ACHN (cell line): ENCODE data around the gene BTRC.
"Not testable (repeated sequence)": the region's sequence is repeated elsewhere in the genome, so short reads cannot be mapped to it uniquely, and the experiment has no call there.

Source experiments
- DNase-seq: peaks from one replicate; pipeline ENCODE4 v3.0.0-alpha.2; 2015
- in situ Hi-C: cut with HindIII; loops from 2 replicates; pipeline ENCODE4 v1.10.0; 2017; ENCODE audit warnings: low sequenced_read_pairs, low pct_ligation_motif_present, low pct_unique_long_range_greater_than_20kb

The BTRC gene

GRCh38 chr10:101421967-101422366, 68.0 kb downstream of the BTRC start:
- DNase-seq, in situ Hi-C loops: not testable (repeated sequence)

- in situ Hi-C loops: no loop called here
- DNase-seq: no peak
Observed at GRCh38 chr10:101425535-101425934, 71.6 kb downstream of the BTRC start.

- in situ Hi-C loops: no loop called here
- no peak for DNase-seq
Observed at GRCh38 chr10:101428036-101428435, 74.1 kb downstream of the BTRC start.

GRCh38 chr10:101429423-101429822, 75.5 kb downstream of the BTRC start:
- in situ Hi-C loops: no loop called here
- DNase-seq: no peak

- no peak for DNase-seq
- in situ Hi-C loops: no loop called here
Observed at GRCh38 chr10:101436302-101436701, 82.3 kb downstream of the BTRC start.

GRCh38 chr10:101438881-101439391, 85.0 kb downstream of the BTRC start:
- in situ Hi-C loops: no loop called here
- no peak for DNase-seq

- peak; percentile 71 for DNase-seq
- in situ Hi-C loops: no loop called here
Observed at GRCh38 chr10:101441541-101442455, 87.8 kb downstream of the BTRC start.

- DNase-seq: no peak
- in situ Hi-C loops: no loop called here
Observed at GRCh38 chr10:101442456-101442800, 88.5 kb downstream of the BTRC start.

- in situ Hi-C loops: no loop called here
- DNase-seq: peak; percentile 45
Observed at GRCh38 chr10:101444058-101444898, 90.3 kb downstream of the BTRC start.

- in situ Hi-C loops: no loop called here
- DNase-seq: no peak
Observed at GRCh38 chr10:101446071-101446470, 92.1 kb downstream of the BTRC start.

GRCh38 chr10:101446947-101447346, 93.0 kb downstream of the BTRC start:
- in situ Hi-C loops: no loop called here

GRCh38 chr10:101447477-101447876, 93.5 kb downstream of the BTRC start:
- in situ Hi-C loops: no loop called here
- no peak for DNase-seq

More at GRCh38 chr10:101446947-101447346, 93.0 kb downstream of the BTRC start:
- DNase-seq: no peak

GRCh38 chr10:101450277-101451080, 96.5 kb downstream of the BTRC start:
- no peak for DNase-seq
- in situ Hi-C loops: no loop called here

GRCh38 chr10:101451261-101451660, 97.3 kb downstream of the BTRC start:
- in situ Hi-C loops: no loop called here
- DNase-seq: no peak

GRCh38 chr10:101451667-101452069, 97.7 kb downstream of the BTRC start:
- in situ Hi-C loops: no loop called here

GRCh38 chr10:101452176-101452575, 98.2 kb downstream of the BTRC start:
- DNase-seq: no peak
- in situ Hi-C loops: no loop called here

More at GRCh38 chr10:101451667-101452069, 97.7 kb downstream of the BTRC start:
- DNase-seq: no peak

GRCh38 chr10:101452593-101452992, 98.6 kb downstream of the BTRC start:
- in situ Hi-C loops: no loop called here
- no peak for DNase-seq

GRCh38 chr10:101453318-101453717, 99.4 kb downstream of the BTRC start:
- no peak for DNase-seq
- in situ Hi-C loops: no loop called here
